ENCODE measurements around the gene KLHDC9. TPM values are rescaled to one million over a fixed set of nuclear protein-coding genes. Genes with fewer than 3 reads are reported as not detected.

KLHDC9 gene
- total and polyA plus RNA-seq, 9 of the 15 experiments (the other 6 are each of a cell fraction or from before 2014, with no cell fraction given), result not detected

DNA sequence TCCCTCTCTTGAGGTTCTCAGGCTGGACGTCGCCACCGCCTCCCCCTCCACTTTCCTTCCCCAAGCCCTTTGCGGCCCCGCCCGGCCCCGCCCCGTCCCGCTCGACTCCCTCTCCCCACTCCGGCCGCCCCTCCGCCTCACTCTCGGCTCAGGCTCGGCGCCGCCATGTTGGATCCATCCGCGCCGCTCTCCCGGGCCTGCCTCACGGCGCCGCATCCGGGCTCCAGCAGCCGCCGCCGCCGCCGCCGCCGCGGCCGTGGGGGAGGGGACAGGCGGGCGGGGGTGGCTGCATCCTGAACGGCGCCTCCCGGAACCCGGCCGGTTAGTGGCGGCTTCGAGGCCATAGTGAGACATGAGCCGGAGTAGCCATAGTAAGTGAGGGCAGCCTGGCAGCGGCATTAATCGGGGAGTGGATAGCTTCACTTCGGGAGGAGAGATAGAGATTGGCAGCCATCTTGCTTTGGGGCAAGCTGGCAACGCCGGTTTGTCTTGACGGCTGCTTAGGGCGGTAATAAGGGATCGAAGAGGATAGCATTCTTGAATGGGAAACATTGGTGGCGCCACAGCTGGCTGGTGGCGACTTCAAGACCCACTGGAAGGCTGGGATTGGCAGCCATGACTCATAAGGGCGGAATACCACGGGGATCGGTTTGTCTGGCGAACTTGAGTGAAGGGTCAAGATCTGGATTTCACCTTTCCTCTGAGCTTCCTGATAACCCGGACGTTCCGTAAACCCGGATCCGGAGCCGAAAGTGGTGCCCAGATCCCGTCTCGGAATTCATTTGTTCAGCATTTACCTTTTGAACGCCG lies 34.5 kb downstream of the KLHDC9 start, which contains the start of gene DEDD (continued):
- TF ChIP-seq, protein P1, sequence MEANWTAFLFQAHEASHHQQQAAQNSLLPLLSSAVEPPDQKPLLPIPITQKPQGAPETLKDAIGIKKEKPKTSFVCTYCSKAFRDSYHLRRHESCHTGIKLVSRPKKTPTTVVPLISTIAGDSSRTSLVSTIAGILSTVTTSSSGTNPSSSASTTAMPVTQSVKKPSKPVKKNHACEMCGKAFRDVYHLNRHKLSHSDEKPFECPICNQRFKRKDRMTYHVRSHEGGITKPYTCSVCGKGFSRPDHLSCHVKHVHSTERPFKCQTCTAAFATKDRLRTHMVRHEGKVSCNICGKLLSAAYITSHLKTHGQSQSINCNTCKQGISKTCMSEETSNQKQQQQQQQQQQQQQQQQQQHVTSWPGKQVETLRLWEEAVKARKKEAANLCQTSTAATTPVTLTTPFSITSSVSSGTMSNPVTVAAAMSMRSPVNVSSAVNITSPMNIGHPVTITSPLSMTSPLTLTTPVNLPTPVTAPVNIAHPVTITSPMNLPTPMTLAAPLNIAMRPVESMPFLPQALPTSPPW (CRISPR knock-in tag; IDR thresholded peaks at IDR 0.05), result peak; percentile 96
- TF ChIP-seq GTF2E2 (tag; IDR thresholded peaks at IDR 0.05) (peak; percentile 63; the same call in 1 of the 2 replicates), ETV5 (CRISPR knock-in tag; IDR thresholded peaks at IDR 0.05; ENCODE audit: low read depth) (peak; percentile 59), EHMT2 (IDR thresholded peaks at IDR 0.05) (peak; percentile 29; the same call in 1 of the 2 replicates), CSDE1 (IDR thresholded peaks at IDR 0.05) (peak in 1 of 2 experiments; percentile 94; a peak in 2 of 4 replicates), HNRNPUL1 (IDR thresholded peaks at IDR 0.05; ENCODE audit: low read length) (no peak), EGR1 (conservative IDR thresholded peaks at IDR 0.05) (peak; percentile 92), ZNF165 (CRISPR knock-in tag; IDR thresholded peaks at IDR 0.05; ENCODE audit: borderline replicate concordance) (no peak), NFRKB (IDR thresholded peaks at IDR 0.05; ENCODE audit: low read depth) (peak; percentile 83; the same call in 1 of the 2 replicates), ZNF77 (CRISPR knock-in tag; IDR thresholded peaks at IDR 0.05) (no peak), MYNN (IDR thresholded peaks at IDR 0.05) (peak; percentile 55; the same call in 1 of the 2 replicates), MYNN (CRISPR knock-in tag; IDR thresholded peaks at IDR 0.05) (no peak), HCFC1 (IDR thresholded peaks at IDR 0.05; ENCODE audit: low read depth, low read length) (peak; percentile 96), ZFX (CRISPR knock-in tag; IDR thresholded peaks at IDR 0.05) (peak; percentile 77), CXXC5 (CRISPR knock-in tag; IDR thresholded peaks at IDR 0.05) (peak; percentile 94), ZNF57 (CRISPR knock-in tag; IDR thresholded peaks at IDR 0.05) (no peak)
- TF ChIP-seq, protein P2, sequence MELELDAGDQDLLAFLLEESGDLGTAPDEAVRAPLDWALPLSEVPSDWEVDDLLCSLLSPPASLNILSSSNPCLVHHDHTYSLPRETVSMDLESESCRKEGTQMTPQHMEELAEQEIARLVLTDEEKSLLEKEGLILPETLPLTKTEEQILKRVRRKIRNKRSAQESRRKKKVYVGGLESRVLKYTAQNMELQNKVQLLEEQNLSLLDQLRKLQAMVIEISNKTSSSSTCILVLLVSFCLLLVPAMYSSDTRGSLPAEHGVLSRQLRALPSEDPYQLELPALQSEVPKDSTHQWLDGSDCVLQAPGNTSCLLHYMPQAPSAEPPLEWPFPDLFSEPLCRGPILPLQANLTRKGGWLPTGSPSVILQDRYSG (tag; conservative IDR thresholded peaks at IDR 0.05; ENCODE audit: low read depth), result peak; percentile 85; the same call in 1 of the 2 replicates
- TF ChIP-seq, protein P3, sequence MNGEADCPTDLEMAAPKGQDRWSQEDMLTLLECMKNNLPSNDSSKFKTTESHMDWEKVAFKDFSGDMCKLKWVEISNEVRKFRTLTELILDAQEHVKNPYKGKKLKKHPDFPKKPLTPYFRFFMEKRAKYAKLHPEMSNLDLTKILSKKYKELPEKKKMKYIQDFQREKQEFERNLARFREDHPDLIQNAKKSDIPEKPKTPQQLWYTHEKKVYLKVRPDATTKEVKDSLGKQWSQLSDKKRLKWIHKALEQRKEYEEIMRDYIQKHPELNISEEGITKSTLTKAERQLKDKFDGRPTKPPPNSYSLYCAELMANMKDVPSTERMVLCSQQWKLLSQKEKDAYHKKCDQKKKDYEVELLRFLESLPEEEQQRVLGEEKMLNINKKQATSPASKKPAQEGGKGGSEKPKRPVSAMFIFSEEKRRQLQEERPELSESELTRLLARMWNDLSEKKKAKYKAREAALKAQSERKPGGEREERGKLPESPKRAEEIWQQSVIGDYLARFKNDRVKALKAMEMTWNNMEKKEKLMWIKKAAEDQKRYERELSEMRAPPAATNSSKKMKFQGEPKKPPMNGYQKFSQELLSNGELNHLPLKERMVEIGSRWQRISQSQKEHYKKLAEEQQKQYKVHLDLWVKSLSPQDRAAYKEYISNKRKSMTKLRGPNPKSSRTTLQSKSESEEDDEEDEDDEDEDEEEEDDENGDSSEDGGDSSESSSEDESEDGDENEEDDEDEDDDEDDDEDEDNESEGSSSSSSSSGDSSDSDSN (IDR thresholded peaks at IDR 0.05; ENCODE audit: borderline replicate concordance in 1 of 2, low read depth in 2 of 2, low read length in 2 of 2), result peak; percentile 15 to 26; a peak in 1 of 4 replicates
- TF ChIP-seq, protein P4, sequence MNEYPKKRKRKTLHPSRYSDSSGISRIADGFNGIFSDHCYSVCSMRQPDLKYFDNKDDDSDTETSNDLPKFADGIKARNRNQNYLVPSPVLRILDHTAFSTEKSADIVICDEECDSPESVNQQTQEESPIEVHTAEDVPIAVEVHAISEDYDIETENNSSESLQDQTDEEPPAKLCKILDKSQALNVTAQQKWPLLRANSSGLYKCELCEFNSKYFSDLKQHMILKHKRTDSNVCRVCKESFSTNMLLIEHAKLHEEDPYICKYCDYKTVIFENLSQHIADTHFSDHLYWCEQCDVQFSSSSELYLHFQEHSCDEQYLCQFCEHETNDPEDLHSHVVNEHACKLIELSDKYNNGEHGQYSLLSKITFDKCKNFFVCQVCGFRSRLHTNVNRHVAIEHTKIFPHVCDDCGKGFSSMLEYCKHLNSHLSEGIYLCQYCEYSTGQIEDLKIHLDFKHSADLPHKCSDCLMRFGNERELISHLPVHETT (CRISPR knock-in tag; conservative IDR thresholded peaks at IDR 0.05 in 1 of 2, IDR thresholded peaks at IDR 0.05 in 1 of 2), result peak in 1 of 2 experiments; percentile 100; a peak in 2 of 4 replicates

All from K562 (cell line).